Measurements from ENCODE around the gene PLEKHG4. TPM values are rescaled to one million over a fixed set of nuclear protein-coding genes. Genes with fewer than 3 reads are reported as not detected.

PLEKHG4 gene
- total and polyA plus RNA-seq, 10 of the 15 experiments (the other 5 are each of a cell fraction or from before 2014, with no cell fraction given): 0.14 to 2.6 (median 0.99) TPM

- no peak for DNase-seq (ENCODE audit: low read depth, low spot score)
- no TSS peak for BruUV-seq (replicated peaks)
- ChIA-PET POLR2A (no interaction called here), RAD21 (ENCODE audit: unreplicated experiment) (no interaction called here), CTCF (interaction anchor here (0.6 to 1.5 kb wide), 2 partner anchors 16 to 120 kb away, joined by 3 read pairs; no protein-coding TSS in a partner anchor), SMC1A (ENCODE audit: uncharacterized antibody, unreplicated experiment) (no interaction called here)
- ATAC-seq: no peak
- WGBS (ENCODE audit: insufficient coverage, insufficient replicate concordance, low lambda C conversion rate, missing lambda C conversion rate): 15% methylated on average over 4 of the region's 4 CpGs
- no peaks in the 10 kb centered on the region; a peak in 1 of 4 replicates for H3K27me3 ChIP-seq (replicated peaks in 1 of 2; ENCODE audit: control insufficient read depth in 2 of 2, insufficient read depth in 2 of 2, low read length in 1 of 2)
- H3K9ac ChIP-seq (ENCODE audit: control insufficient read depth, insufficient read depth, low read length): no peak overlapping the region
- in situ Hi-C loops (cut with MboI): no loop called here
- no peak overlapping the region for H3K4me3 ChIP-seq
- H3K9me3 ChIP-seq (replicated peaks; ENCODE audit: control insufficient read depth, insufficient read depth, low read length): no peaks in the 10 kb centered on the region
- no peak for FAIRE-seq
- no peaks in the 10 kb centered on the region for H3K36me3 ChIP-seq (ENCODE audit: control insufficient read depth in 2 of 2, insufficient read depth in 2 of 2, low read length in 1 of 2)
- H2AFZ ChIP-seq (ENCODE audit: control insufficient read depth, low read depth, low read length): no peak overlapping the region
- no peak overlapping the region for H3K4me2 ChIP-seq (ENCODE audit: control insufficient read depth, insufficient read depth)
- no peaks in the 10 kb centered on the region for H3K79me2 ChIP-seq (ENCODE audit: control insufficient read depth, insufficient read depth, low read length)
- H4K20me1 ChIP-seq (ENCODE audit: control insufficient read depth, insufficient read depth): no peaks in the 10 kb centered on the region
- H3K4me1 ChIP-seq (ENCODE audit: control insufficient read depth, insufficient read depth, low read length): no peaks in the 10 kb centered on the region
- no peak overlapping the region for H3K27ac ChIP-seq (ENCODE audit: control insufficient read depth, insufficient read depth)
- intact Hi-C loops (cut with micrococcal nuclease; ENCODE audit: unreplicated experiment): no loop called here
- TF ChIP-seq, protein P1, sequence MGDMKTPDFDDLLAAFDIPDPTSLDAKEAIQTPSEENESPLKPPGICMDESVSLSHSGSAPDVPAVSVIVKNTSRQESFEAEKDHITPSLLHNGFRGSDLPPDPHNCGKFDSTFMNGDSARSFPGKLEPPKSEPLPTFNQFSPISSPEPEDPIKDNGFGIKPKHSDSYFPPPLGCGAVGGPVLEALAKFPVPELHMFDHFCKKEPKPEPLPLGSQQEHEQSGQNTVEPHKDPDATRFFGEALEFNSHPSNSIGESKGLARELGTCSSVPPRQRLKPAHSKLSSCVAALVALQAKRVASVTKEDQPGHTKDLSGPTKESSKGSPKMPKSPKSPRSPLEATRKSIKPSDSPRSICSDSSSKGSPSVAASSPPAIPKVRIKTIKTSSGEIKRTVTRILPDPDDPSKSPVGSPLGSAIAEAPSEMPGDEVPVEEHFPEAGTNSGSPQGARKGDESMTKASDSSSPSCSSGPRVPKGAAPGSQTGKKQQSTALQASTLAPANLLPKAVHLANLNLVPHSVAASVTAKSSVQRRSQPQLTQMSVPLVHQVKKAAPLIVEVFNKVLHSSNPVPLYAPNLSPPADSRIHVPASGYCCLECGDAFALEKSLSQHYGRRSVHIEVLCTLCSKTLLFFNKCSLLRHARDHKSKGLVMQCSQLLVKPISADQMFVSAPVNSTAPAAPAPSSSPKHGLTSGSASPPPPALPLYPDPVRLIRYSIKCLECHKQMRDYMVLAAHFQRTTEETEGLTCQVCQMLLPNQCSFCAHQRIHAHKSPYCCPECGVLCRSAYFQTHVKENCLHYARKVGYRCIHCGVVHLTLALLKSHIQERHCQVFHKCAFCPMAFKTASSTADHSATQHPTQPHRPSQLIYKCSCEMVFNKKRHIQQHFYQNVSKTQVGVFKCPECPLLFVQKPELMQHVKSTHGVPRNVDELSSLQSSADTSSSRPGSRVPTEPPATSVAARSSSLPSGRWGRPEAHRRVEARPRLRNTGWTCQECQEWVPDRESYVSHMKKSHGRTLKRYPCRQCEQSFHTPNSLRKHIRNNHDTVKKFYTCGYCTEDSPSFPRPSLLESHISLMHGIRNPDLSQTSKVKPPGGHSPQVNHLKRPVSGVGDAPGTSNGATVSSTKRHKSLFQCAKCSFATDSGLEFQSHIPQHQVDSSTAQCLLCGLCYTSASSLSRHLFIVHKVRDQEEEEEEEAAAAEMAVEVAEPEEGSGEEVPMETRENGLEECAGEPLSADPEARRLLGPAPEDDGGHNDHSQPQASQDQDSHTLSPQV (IDR thresholded peaks at IDR 0.05): no peak
- TF ChIP-seq, protein P2, sequence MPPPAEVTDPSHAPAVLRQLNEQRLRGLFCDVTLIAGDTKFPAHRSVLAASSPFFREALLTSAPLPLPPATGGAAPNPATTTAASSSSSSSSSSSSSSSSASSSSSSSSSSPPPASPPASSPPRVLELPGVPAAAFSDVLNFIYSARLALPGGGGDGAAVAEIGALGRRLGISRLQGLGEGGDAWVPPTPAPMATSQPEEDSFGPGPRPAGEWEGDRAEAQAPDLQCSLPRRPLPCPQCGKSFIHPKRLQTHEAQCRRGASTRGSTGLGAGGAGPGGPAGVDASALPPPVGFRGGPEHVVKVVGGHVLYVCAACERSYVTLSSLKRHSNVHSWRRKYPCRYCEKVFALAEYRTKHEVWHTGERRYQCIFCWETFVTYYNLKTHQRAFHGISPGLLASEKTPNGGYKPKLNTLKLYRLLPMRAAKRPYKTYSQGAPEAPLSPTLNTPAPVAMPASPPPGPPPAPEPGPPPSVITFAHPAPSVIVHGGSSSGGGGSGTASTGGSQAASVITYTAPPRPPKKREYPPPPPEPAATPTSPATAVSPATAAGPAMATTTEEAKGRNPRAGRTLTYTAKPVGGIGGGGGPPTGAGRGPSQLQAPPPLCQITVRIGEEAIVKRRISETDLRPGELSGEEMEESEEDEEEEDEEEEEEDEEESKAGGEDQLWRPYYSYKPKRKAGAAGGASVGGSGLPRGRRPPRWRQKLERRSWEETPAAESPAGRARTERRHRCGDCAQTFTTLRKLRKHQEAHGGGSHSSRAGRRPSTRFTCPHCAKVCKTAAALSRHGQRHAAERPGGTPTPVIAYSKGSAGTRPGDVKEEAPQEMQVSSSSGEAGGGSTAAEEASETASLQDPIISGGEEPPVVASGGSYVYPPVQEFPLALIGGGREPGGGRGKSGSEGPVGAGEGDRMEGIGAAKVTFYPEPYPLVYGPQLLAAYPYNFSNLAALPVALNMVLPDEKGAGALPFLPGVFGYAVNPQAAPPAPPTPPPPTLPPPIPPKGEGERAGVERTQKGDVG (CRISPR knock-in tag; IDR thresholded peaks at IDR 0.05): no peak
- TF ChIP-seq, protein P3, sequence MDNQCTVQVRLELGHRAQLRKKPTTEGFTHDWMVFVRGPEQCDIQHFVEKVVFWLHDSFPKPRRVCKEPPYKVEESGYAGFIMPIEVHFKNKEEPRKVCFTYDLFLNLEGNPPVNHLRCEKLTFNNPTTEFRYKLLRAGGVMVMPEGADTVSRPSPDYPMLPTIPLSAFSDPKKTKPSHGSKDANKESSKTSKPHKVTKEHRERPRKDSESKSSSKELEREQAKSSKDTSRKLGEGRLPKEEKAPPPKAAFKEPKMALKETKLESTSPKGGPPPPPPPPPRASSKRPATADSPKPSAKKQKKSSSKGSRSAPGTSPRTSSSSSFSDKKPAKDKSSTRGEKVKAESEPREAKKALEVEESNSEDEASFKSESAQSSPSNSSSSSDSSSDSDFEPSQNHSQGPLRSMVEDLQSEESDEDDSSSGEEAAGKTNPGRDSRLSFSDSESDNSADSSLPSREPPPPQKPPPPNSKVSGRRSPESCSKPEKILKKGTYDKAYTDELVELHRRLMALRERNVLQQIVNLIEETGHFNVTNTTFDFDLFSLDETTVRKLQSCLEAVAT (IDR thresholded peaks at IDR 0.05): no peak
- no peak for TF ChIP-seq NR2F1 (conservative IDR thresholded peaks at IDR 0.05)
- no peak for TF ChIP-seq STAT1 (conservative IDR thresholded peaks at IDR 0.05)
- TF ChIP-seq NFYA (IDR thresholded peaks at IDR 0.05; ENCODE audit: borderline replicate concordance, low read depth, low read length): no peak
- no peak for TF ChIP-seq SUPT20H (IDR thresholded peaks at IDR 0.05; ENCODE audit: borderline replicate concordance, control insufficient read depth, low read depth, low read length)
- TF ChIP-seq, protein P4, sequence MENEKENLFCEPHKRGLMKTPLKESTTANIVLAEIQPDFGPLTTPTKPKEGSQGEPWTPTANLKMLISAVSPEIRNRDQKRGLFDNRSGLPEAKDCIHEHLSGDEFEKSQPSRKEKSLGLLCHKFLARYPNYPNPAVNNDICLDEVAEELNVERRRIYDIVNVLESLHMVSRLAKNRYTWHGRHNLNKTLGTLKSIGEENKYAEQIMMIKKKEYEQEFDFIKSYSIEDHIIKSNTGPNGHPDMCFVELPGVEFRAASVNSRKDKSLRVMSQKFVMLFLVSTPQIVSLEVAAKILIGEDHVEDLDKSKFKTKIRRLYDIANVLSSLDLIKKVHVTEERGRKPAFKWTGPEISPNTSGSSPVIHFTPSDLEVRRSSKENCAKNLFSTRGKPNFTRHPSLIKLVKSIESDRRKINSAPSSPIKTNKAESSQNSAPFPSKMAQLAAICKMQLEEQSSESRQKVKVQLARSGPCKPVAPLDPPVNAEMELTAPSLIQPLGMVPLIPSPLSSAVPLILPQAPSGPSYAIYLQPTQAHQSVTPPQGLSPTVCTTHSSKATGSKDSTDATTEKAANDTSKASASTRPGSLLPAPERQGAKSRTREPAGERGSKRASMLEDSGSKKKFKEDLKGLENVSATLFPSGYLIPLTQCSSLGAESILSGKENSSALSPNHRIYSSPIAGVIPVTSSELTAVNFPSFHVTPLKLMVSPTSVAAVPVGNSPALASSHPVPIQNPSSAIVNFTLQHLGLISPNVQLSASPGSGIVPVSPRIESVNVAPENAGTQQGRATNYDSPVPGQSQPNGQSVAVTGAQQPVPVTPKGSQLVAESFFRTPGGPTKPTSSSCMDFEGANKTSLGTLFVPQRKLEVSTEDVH (IDR thresholded peaks at IDR 0.05; ENCODE audit: low read depth, partially characterized antibody): no peak
- no peak for TF ChIP-seq BCL11A (IDR thresholded peaks at IDR 0.05; ENCODE audit: low read depth, low read length)
- no peak for TF ChIP-seq EGR1 (IDR thresholded peaks at IDR 0.05; ENCODE audit: borderline replicate concordance in 1 of 2, low read depth in 2 of 2, low read length in 2 of 2)
Measured at GRCh38 chr16:67294171-67294757, 14.9 kb downstream of the PLEKHG4 start.
